Upper lobe of left lung (tissue), 4 donors: ENCODE measurements around the gene ACSL5.

Source experiments
- CTCF ChIP-seq, 6 experiments: fragments of 450-650 bp in 4 of 6; fragments of 200-600 bp in 2 of 6; sonication (generic) in 2 of 6; IDR thresholded peaks; one replicate each; pipeline ENCODE4 v1.5.1; 2016 to 2019; ENCODE audit warnings: antibody characterized with exemption in 6 of 6
- POLR2AphosphoS5 ChIP-seq, 2 donors: sonication (generic); formaldehyde crosslinking; IDR thresholded peaks; one replicate each; pipeline ENCODE4 v1.5.1; 2017; ENCODE audit warnings: antibody characterized with exemption in 2 of 2

- TF ChIP-seq CTCF (IDR thresholded peaks at IDR 0.05), result no peak
- TF ChIP-seq POLR2AphosphoS5 (IDR thresholded peaks at IDR 0.05), result no peak
Measured at GRCh38 chr10:112429147-112429546, 55.2 kb downstream of the ACSL5 start.
